Left forelimb (tissue), 1 donor: Measurements from ENCODE around the gene PGD.
"Not testable (repeated sequence)": the region's sequence is repeated elsewhere in the genome, so short reads cannot be mapped to it uniquely, and the experiment has no call there.

ENCODE experiments used
- DNase-seq: peaks from one replicate; pipeline ENCODE4 v3.0.0-alpha.2; 2018; ENCODE audit warnings: low spot score

PGD gene

GRCh38 chr1:10399444-10399941 is 629 bp downstream of the PGD start:
- no peak for DNase-seq

GRCh38 chr1:10400013-10400412 is 1.1 kb downstream of the PGD start:
- DNase-seq, result no peak

- DNase-seq, result no peak
Measured at GRCh38 chr1:10401281-10401680, 2.4 kb downstream of the PGD start.

DNA sequence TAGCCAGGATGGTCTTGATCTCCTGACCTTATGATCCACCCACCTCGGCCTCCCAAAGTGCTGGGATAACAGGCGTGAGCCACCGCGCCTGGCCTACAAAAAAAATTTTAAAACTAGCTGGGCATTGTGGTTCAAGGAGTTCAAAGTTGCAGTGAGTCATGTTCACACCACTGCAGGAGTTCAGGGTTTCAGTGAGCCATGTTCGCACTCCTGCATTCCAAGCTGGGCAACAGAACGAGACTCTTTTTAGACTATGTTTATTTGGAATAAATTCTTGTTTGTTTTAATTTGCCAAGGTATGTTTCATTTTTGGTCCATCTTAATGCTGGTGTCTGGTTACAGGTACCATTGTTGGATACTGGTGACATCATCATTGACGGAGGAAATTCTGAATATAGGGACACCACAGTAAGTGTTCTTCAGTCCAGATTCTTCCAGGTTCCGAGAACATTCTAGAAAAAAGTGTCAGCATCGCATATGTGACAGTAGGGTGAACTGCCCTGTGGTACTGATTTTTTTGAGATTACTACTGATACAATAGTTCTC is 3.9 kb downstream of the PGD start:
- DNase-seq, result no peak

DNA sequence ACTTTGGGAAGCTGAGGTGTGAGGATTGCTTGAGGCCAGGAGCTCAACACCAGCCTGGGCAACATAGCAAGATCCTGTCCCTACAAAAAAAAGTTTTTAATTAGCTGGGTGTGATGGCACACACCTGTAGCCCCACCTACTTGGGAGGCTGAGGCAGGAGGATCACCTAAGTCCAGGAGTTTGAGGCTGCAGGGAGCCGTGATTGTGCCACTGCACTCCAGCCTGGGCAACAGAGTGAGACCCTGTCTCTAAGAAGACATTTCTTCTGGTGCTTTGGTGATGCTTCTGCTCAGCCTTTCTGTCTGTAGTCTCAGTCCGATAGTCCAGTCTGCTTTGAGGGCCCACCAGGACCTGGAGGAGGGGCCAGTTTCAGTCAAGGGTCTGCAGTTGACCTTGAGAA is 8.3 kb downstream of the PGD start:
- DNase-seq, result no peak

DNA sequence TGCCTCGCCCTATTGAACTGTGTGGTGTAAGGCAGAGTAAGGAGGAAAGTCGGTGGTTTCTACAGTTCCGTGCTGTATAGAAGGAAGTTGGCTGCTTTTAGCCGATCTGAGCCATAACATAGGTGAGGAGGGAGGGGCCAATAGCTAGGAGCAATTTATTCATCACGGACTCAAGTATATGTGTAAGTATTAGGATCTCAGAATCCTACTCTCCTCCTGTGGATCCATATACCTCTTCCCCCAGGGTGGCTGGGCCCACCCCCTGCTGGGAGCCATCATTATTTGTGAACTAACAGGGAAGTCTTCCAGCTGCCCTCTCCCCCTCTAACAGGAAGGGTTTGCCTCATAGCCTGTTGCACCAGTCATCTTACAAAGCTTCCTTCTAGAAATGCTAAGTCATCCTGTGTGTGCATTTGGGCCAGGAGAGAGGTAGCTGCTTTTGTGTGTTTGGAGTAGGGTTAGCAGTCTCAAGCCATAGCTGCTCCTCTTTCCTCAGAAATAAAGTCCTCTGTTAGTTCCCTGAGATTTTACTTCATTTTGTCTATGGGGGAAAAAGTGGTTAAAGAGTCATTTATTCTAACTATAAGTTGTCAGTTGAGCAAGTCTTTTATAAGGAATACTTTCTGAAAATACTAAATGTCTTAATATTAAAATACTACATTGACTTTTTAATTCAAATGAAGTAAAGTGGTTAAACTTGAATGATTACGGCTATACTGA is 16.5 kb downstream of the PGD start:
- DNase-seq, result no peak

DNA sequence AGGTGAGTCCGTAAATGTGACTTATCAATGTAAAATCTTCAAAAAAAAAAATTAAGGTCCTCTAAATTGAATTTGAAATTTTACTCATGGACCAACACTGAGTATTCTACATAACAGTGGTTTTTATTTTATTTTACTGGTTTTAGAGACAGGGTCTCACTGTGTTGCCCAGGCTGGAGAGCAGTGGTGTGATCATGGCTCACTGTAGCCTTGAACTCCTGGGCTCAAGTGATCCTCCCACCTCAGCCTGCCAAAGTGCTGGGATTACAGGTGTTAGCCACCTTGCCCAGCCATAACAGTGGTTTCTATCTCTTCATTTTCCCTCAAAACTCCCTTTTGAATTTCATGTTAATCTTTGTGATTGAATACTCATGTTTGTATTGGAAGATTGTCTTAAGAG is 17.1 kb downstream of the PGD start:
- not testable (repeated sequence) for DNase-seq

- DNase-seq, result not testable (repeated sequence)
Measured at GRCh38 chr1:10418741-10419140, 19.9 kb downstream of the PGD start.

DNA sequence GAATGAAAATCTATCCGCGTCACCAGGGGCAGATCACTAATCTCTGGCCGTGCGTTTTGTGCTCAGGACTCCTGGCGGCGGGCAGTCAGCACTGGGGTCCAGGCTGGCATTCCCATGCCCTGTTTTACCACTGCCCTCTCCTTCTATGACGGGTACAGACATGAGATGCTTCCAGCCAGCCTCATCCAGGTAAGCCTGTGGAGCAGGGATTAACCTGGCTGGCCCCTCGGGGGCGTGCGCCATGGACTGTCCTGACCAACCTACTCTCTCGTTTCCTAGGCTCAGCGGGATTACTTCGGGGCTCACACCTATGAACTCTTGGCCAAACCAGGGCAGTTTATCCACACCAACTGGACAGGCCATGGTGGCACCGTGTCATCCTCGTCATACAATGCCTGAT is 20.5 kb downstream of the PGD start:
- no peak for DNase-seq

- no peak for DNase-seq
Measured at GRCh38 chr1:10421637-10422036, 22.8 kb downstream of the PGD start.

- peak; percentile 69 for DNase-seq
Measured at GRCh38 chr1:10424034-10424433, 25.2 kb downstream of the PGD start.

DNA sequence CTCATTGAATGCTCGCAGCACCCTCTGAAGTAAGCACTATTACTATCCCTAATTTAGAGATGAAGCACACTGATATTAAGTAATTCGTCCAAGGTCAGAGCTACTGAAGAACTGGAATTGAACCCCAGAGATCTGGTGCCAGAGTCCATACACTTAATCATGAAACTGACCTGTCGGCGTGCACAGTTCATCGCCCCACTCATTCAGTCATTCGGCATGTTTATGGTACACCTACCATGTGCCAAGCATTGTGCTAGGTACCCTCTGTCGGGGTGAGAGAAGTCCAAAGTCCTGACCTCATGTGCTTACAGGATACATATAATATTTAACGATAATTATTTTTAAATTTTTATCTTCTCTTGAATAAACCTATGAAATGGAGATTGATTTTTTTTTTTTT is 25.8 kb downstream of the PGD start:
- DNase-seq, result no peak

GRCh38 chr1:10425826-10426534 is 27.1 kb downstream of the PGD start:
- not testable (repeated sequence) for DNase-seq

GRCh38 chr1:10426535-10426848 is 27.6 kb downstream of the PGD start:
- DNase-seq, result not testable (repeated sequence)

DNA sequence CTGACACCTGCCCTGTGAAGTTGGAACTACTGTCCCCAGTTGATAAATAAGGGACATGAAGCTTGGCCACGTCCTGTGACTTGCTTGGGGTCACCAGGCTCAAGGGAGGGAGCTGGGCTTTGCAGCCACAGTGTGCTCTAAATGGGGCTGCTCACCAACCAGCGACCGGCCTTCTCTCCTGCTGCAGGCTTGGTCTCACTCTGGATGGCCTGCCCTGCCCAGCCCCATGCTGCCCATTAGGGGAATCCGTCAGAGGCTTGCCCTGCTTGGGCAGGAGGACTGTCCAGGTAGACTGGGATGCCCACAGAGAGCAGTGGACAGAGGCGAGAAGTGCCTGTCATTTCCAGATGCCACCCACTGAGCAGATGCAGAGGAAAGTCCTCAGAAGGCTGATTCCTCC is 30.1 kb downstream of the PGD start:
- DNase-seq, result no peak

- DNase-seq, result no peak
Measured at GRCh38 chr1:10429868-10430215, 31.0 kb downstream of the PGD start.

GRCh38 chr1:10430216-10431069 is 31.6 kb downstream of the PGD start, which contains the start of gene CENPS:
TSS of gene CENPS (plus strand) at chr1:10430433. CDS start at chr1:10430518, 85 bp downstream.
- DNase-seq, result peak; percentile 93

GRCh38 chr1:10431070-10431730 is 32.3 kb downstream of the PGD start:
- DNase-seq, result no peak

- DNase-seq, result no peak
Measured at GRCh38 chr1:10432910-10433700, 34.2 kb downstream of the PGD start.

DNA sequence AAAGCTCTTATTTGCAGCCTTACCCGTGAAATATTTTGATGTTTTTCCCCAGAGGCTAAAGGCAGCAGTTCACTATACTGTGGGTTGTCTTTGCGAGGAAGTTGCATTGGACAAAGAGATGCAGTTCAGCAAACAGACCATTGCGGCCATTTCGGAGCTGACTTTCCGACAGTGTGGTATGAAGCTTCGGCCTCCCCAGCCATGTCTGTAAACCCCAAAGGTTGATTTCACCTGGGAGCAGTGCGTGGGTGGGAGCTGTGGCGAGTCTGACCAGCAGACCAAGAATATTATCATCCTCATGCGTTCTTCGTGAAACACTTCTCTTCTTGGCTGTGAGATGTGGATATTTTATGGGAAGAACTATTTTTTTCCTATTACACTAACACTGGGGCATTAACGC is 34.9 kb downstream of the PGD start:
- no peak for DNase-seq

GRCh38 chr1:10434590-10434989 is 35.7 kb downstream of the PGD start:
- no peak for DNase-seq
